NT2/D1 (cell line): ENCODE data around the gene CIDEA.

Experiments
- SUZ12 ChIP-seq: IDR thresholded peaks from 2 replicates; pipeline ENCODE4 v1.6.1; 2011; ENCODE audit not compliant: insufficient read length, insufficient read depth; ENCODE audit errors: extremely low read depth
- YY1 ChIP-seq: IDR thresholded peaks from 2 replicates; pipeline ENCODE4 v1.6.1; 2011; ENCODE audit not compliant: insufficient read length, insufficient read depth
- ZNF274 ChIP-seq: IDR thresholded peaks from 2 replicates; pipeline ENCODE4 v1.6.1; 2011; ENCODE audit warnings: mild to moderate bottlenecking, low read depth, low read length

DNA sequence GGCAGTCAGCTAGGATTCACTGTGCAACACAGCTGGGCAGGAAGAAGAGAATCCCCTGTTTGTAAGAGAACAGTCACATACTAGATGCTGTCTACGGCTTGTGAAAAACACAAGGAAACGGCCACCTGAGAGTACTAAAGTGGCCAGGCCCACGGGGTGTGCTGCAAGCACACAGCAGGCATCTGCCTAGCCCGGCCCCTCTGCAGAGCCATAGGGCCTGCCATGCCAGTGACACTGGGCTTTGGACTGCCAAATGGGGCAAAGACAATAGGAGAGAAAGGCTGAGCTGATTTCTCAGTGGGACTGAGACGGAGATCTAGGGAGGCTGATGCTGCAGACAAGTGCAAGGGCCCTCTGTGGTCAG lies 64.2 kb downstream of the CIDEA start:
- TF ChIP-seq ZNF274 = no peak
- no peak for TF ChIP-seq YY1
- TF ChIP-seq SUZ12 = no peak
